GM04504 (cell line): ENCODE data around the gene MTSS2.

Experiments
- DNase-seq: peaks from one replicate; pipeline ENCODE4 v3.0.0-alpha.2; 2012; ENCODE audit warnings: low read depth

The MTSS2 gene

GRCh38 chr16:70700101-70701020, 14.5 kb upstream of the MTSS2 start:
- no peak for DNase-seq

- no peak for DNase-seq
These were observed 13.8 kb upstream of the MTSS2 start for GRCh38 chr16:70699696-70700095.

GRCh38 chr16:70698901-70699300, 13.0 kb upstream of the MTSS2 start:
- DNase-seq: no peak

DNA sequence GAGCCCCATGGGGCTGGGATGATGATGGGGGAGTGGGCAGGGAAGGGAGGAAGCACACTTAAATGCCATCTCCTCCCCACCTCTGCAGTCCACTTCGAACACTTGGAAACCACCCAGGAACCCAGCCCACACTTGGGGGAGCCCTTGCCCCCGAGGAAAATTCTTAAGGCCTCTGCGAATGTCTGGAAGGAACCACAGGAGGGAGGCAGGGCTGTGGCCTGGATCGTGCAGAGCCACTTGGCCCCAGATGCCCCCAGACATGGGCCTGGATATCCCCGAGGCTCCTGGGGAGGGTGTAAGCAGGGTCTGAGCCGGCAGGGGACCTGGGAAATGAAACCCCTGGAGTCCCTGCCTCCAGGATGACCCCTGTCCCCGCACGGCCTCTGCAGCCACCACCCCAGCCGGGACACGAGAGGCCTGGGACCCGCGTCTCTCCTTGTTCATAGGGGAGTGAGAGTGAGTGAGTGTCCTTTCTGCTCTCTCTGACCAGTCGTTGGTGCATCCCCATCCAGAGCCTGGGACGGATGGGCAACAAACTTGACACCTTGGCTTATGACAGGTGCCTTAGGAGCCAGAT, 11.8 kb upstream of the MTSS2 start:
- DNase-seq: no peak

DNA sequence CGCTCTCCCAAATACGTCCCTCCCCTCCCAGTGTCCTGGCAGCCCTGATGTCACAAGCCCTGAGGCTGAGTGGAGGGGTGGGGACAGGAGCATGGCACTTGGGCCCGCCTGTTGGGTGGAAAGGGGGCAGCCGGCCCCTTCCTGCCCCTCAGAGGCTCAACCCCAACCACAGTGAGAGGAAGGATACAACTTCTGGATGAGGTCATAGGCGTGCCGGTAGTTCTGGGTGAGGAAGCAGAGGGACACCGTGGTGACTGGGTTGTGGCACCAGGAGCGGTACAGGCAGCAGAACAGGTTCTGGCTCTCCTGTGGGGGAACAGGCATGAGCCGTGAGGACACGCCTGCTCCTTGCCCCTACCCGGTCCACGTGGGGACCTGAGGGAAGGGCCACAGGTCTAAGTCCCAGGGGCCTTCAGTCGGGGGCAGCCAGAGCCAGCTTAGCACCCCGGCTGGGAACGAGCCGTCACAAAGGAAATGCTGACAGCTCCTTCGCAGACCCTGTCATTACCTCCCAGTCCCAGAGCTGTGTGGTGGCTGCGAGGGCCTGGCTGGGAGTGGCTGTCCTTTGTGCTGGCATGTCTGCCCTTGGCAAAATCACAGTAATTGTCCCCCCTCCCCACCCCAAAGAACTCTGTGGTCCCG, 11.2 kb upstream of the MTSS2 start:
- no peak for DNase-seq

GRCh38 chr16:70696355-70696754, 10.5 kb upstream of the MTSS2 start:
- DNase-seq: no peak

DNA sequence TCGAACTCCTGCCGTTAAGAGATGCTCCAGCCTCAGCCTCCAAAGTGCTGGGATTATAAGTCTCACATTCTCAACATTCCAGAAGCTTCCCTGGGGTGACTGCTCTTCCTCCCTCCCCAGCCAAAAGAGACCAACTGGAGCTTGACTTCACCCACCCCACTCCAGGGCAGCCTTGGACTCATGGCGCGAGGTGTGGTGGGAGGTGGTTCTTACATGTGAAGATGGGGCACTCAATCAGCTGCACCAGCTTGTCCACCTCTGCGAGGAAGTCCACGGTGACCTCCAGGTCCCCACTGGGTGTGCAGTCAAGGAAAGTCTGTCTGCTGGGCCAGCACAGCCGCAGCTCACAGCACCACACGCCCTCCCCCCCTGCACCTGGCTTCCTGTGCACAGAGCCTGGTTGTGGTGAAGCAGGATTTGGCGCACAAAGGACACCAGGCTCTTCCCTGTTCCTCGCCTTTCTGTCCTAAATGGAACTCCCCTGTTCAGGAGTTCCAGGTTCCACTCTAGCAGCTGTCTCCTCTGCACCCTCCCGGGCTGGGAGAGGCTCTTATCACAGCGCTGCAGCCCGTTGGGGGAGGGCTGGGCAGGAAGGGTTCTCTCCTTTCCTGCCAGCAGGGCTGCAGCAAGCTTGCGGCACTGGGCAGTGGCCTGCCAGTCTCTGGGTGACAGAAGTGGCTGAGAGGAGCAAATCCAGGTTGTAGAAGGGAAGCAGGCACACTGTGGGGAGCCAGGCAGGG, 9.6 kb upstream of the MTSS2 start:
- DNase-seq: no peak

GRCh38 chr16:70694868-70695218, 9.0 kb upstream of the MTSS2 start:
- DNase-seq: no peak

GRCh38 chr16:70694088-70694867, 8.4 kb upstream of the MTSS2 start:
- peak; percentile 83 for DNase-seq

- DNase-seq: no peak
These were observed 7.2 kb upstream of the MTSS2 start for GRCh38 chr16:70692873-70693671.

GRCh38 chr16:70692130-70692872, 6.4 kb upstream of the MTSS2 start:
- no peak for DNase-seq

DNA sequence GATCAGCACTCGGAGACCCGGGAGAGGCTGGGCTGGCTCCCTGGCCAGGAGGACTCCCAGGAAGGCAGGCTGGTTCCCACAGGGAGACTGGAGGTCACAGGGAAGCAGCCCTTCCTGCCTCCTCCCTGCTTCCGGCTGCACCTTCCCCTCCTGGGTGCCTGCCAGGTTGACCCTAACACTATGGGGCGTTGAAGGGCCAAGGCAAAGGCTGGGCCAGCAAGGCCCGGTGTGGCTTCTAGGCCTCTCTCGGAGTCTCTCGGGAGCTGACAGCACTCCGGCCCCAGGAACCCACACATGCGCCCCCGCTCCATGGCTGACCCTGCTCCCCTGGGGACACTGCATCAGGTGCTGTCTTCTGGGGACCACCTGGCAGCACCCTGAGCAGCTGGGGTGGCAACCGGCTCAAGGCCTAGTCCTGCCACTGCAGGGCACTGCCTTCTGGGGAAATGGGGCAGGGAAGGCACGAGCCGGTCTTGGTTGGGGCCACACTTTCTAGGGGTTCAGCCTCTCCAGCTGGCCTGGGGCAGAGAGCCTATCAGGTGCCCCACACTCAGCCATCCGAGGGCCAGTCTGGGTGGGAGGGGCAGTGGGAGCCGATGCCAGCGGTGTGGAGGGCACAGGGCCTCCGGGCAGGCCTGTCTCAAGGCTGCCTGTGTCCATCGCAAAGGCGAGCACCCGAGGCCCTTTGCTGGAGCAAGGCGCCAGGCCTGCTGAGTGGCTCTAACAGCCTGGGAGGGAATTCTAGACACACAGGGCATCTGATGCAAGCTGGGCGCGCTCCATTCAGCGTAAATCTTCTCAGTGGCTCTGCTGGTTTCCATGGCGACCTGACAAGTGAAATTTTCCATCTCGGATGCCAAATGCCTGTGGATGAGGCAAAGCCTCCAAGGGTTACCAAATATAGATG, 5.6 kb upstream of the MTSS2 start:
- peak; percentile 99 for DNase-seq

DNA sequence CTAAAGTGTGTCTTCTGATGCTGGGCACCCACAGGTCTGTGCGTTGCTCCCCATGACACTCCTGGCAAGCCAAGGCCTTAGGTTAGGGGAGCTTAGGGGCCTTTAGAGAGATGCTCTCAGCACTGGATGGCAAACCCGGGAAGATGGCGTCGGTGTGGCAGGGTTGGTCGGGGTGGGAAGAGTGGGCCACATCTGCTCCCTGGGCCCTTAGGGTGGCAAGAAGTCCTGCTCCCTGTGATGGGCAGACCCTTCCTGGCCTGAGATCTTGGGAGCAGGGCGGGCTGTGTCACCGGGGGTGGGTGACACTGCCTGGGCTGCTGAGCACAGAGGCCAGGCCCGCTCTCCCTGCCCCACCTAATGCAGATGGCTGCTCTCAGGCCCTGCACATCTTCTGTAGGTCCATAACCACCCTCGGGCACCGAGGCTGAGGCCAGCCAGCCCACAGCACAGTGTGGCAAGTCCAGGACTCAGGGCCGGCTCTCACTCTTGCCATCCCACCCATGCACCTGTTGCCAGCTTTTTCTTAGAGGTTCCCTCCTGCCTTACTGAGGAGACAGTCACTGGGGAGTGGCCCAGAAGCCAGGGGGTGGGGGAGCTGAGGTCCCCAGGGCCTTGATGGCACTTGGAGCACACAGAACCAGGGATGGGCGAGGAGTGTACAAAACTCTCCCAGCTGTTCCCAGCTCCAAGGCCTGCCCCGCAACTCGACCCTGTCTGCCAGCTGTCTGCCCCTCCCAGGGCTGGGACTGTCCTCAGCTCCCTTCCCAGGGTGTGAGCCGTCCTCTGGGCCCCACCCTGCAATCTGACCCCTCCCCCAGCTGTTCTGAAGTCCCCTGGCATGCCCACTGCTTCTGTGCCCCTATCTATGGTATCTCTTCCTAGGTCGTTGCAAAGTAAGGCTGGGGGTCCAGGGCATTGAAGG, 4.4 kb upstream of the MTSS2 start:
- DNase-seq: no peak

- no peak for DNase-seq
These were observed 3.4 kb upstream of the MTSS2 start for GRCh38 chr16:70689035-70689969.

GRCh38 chr16:70688246-70688742, 2.4 kb upstream of the MTSS2 start:
- DNase-seq: peak; percentile 55

GRCh38 chr16:70687671-70688245, 1.9 kb upstream of the MTSS2 start:
- no peak for DNase-seq
